Ramos (cell line): ENCODE data around the gene AUH.
"Not testable (repeated sequence)": the region's sequence is repeated elsewhere in the genome, so short reads cannot be mapped to it uniquely, and the experiment has no call there.

Experiments used
- in situ Hi-C: fragments of 300-500 bp; cut with MboI; formaldehyde crosslinking; loops from one replicate; pipeline ENCODE4 v1.14.3; 2022; ENCODE audit warnings: low sequenced_read_pairs; ENCODE audit not compliant: unreplicated experiment

AUH gene

DNA sequence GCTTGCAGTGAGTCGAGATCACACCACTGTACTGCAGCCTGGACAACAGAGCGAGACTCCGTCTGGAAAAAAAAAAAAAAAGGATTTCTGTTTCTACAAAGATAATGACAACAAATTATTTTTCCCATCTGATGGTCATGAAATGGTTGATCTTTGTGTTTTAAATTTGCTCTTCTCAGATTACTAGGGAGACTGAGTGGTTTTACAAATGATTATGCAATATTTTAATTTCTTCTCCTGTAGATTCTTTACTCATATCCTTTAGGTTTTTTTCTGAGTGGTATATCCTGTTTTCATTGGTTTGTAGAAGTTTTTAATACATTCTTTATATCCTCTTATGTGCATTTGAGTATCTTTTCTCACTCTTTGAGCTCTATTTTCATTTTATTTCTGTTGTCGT lies 20.6 kb upstream of the AUH start:
- in situ Hi-C loops: no loop called here

GRCh38 chr9:91379426-91379825 lies 17.7 kb upstream of the AUH start:
- in situ Hi-C loops: no loop called here

- in situ Hi-C loops: no loop called here
Observed at GRCh38 chr9:91378695-91379127, 17.0 kb upstream of the AUH start.

GRCh38 chr9:91378054-91378453 lies 16.3 kb upstream of the AUH start:
- in situ Hi-C loops: not testable (repeated sequence)

DNA sequence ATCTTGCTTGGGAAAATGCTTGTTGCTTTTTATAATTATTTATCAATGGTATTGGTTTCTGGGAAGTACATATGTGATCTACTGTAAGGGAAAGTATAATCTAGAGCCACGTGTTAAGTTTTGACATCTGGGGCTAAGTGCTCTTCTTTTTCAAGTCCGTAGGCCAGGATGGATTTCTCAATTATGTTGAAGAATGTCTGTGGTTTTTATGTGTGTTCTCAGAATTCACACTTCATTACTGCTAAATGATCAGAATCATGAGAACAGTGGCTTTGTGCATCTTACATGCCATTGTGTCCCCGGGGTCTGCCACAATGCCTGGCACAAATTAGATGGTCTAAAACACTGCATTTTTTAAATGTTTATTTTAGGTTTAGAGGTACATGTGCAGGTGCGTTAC lies 14.5 kb upstream of the AUH start:
- in situ Hi-C loops: no loop called here

DNA sequence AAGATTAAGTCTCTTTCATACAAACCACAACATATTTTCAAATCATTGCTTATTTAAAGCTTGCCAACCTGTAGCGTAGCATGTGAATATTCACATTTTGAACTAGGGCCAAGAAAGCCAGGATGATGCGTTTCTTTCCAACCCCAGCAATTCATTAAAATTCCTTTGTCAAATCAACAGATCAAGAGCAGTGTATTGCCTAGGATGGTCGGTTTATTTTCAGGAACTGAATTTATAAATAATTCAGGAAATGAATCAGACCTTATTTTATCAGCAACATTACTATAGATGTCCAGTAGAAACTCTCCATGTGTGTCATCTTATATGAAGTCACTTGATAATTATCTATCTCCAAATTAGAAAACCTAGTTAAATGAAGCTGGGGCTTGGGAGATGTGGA lies 13.2 kb upstream of the AUH start:
- in situ Hi-C loops: no loop called here

GRCh38 chr9:91371894-91372293 lies 10.2 kb upstream of the AUH start:
- in situ Hi-C loops: no loop called here

DNA sequence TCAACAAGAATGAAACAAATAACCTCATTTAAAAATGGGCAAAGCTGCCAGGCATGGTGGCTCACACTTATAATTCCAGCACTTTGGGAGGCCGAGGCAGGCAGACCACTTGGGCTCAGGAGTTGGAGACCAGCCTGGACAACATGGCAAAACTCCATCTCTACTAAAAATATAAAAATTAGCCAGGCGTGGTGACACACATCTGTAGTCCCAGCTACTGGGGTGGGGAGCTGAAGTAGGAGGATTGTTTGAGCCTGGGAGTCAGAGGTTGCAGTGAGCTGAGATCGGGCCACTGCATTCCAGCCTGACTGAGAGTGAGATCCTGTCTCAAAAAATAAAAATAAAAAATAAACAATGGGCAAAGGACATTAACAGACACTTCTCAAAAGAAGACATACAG lies 8.3 kb upstream of the AUH start:
- in situ Hi-C loops: not testable (repeated sequence)

- in situ Hi-C loops: no loop called here
Observed at GRCh38 chr9:91364702-91365101, 3.0 kb upstream of the AUH start.

DNA sequence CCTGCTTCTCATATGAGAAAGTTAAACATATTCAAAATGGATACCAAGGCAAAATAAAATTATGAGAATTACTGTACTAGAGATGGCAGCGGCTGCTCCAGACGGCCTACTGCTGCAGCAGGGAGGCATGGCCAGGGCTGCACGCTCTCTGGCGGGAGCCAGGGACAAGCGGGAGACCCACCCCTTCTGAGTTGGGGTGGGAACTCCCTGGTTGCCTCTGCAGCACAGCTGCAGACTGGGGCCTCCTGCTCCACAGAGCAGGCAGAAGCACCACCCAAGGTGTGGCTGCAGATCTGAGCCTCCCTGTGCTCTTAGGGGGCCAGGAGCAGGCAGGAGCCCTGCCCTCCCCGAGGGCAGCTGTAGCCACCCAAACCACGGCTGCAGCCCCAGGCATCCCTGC lies 2.3 kb upstream of the AUH start:
- in situ Hi-C loops: no loop called here

GRCh38 chr9:91362051-91362611 lies 413 bp upstream of the AUH start:
- in situ Hi-C loops: no loop called here

- in situ Hi-C loops: no loop called here
Observed at GRCh38 chr9:91360551-91361290, 997 bp downstream of the AUH start.

GRCh38 chr9:91359734-91360470 lies 1.8 kb downstream of the AUH start:
- in situ Hi-C loops: no loop called here

DNA sequence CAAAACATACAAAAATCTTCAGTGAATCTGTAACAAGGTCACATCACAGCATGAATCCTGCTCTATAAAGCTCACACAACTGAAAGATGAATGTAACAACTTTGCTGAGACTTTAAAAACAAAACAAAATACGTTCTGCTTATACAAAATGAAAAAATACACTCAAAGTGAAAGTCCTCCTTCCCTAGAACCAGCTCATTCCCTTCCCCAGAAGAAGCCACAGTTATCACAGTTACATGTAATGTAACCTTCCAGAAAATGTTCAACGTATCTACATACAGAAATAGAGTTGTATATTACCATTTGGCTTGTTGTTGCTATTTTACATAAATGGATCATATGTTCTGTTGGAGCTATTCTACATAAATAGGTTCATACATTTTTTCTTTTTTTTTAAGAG lies 2.6 kb downstream of the AUH start:
- in situ Hi-C loops: no loop called here

DNA sequence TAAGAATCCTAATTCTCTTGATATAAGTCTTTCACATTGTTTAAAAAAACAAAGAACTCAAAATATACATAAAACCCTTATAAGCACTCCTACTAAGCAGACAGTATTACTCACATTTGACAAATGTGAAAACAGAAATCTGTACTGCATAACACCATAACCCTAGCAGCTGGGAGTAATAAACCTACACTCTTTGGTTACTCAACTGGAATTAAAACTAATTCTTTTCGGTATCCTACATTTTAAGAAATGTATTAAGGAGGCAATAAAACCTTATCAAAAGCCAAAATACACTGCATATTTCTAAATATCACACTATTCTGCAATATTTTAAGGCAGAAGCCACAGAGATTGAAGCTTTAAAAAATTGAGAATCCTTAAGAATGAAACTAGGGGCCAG lies 6.8 kb downstream of the AUH start:
- in situ Hi-C loops: no loop called here

DNA sequence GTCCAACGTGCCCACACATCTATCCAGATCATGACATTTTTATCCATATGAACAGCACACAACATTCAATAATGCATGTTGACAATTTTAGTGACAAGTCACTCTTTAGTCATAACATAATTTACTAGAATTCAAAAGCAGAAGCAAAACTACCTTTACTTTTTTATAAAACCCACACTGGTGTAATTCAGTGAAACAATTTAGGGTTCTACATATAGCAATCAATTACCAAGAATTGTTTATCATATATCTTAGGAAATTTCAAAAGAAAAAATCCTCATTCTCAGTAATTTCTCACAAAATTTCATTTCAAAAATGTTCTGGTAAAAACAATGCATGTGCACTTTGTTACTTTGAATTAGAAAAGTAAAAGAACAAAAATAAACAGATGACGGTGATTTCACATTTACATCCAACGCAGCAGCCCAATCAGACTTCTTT lies 12.6 kb downstream of the AUH start:
- in situ Hi-C loops: no loop called here

DNA sequence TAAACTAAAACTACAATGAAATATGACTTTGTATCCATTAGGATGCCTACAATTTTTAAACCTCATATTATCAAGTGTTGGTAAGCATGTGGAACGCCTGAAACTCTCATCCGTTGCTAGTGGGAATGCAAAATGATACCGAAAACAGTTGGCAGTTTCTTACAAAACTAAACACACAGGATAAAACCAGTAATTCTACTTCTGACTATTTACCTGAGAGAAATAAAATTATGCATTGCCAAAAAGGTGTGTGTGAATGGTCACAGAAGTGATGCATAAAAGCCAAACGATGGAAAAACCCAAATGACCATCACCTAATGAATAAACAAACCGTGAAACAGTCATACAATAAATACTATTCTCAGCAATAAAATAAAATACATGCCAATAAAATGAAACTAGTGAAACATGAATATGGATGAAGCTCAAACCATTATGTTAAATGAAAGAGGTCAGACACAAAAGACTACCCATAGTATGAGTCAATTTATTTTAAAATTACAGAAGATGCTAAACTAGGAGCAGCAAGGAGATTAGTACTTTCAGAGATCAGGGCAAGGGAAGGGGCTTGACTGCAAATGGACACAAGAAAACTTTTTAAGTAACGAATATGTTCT lies 13.4 kb downstream of the AUH start:
- in situ Hi-C loops: no loop called here

GRCh38 chr9:91347377-91347776 lies 14.3 kb downstream of the AUH start:
- in situ Hi-C loops: no loop called here

GRCh38 chr9:91346644-91347043 lies 15.1 kb downstream of the AUH start:
- in situ Hi-C loops: no loop called here

- in situ Hi-C loops: no loop called here
Observed at GRCh38 chr9:91345978-91346377, 15.7 kb downstream of the AUH start.

DNA sequence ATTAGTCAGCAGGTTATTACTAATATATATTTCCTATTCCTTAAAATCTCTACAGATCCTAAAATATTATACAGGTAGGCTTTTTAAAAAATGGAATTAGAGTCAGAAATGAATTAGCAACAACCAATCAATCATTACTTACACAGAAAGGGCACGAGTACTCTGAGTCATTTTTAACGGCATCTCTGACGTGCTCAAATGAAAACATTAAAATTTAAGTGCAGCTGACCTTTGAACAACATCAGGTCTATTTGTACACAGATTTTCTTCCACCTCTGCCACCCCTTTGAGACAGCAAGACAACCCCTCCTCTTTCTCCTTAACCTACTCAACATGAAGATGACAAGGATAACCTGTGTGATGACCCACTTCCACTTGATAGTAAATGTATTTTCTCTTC lies 19.1 kb downstream of the AUH start:
- in situ Hi-C loops: no loop called here
